ENCODE measurements around the gene PRKCH.

Gene PRKCH

GRCh38 chr14:61322011-61322798, 826 bp downstream of the PRKCH start (continued):
- TF ChIP-seq ZNF18 (tag by site-specific recombination; IDR thresholded peaks at IDR 0.05): no peak
- no peak for TF ChIP-seq BCL11B (tag by site-specific recombination; IDR thresholded peaks at IDR 0.05; ENCODE audit: low read depth)
- no peak for TF ChIP-seq ZBTB10 (tag by site-specific recombination; IDR thresholded peaks at IDR 0.05)
- TF ChIP-seq ZSCAN23 (tag by site-specific recombination; IDR thresholded peaks at IDR 0.05): no peak
- 0 out of 2 replicates have a peak, but pooled peaks have one; percentile 1 for TF ChIP-seq ZBTB20 (tag by site-specific recombination; IDR thresholded peaks at IDR 0.05)
- TF ChIP-seq HOXC10 (CRISPR knock-in tag; IDR thresholded peaks at IDR 0.05): no peak
- TF ChIP-seq ZNF398 (tag by site-specific recombination; IDR thresholded peaks at IDR 0.05): no peak
- peak; percentile 68 for TF ChIP-seq KLF9 (tag by site-specific recombination; IDR thresholded peaks at IDR 0.05; ENCODE audit: low read depth)
- no peak for TF ChIP-seq ZNF266 (tag by site-specific recombination; IDR thresholded peaks at IDR 0.05; ENCODE audit: low read depth)
- peak; percentile 53; the same call in 1 of the 2 replicates for TF ChIP-seq YY1 (tag by site-specific recombination; IDR thresholded peaks at IDR 0.05)

- Histone ChIP-seq H3K4me1 (ENCODE audit: control insufficient read depth, insufficient read depth, low read length) (no peaks in the 10 kb centered on the region), H3K36me3 (ENCODE audit: control insufficient read depth in 2 of 2, insufficient read depth in 1 of 2, low read length in 2 of 2) (no peaks in the 10 kb centered on the region), H3K27ac (ENCODE audit: extremely low read depth, low read depth, low read length) (peak overlapping the region; percentile 56; the same call in 1 of the 2 replicates), H3K4me3 (ENCODE audit: low read depth, low read length) (peak overlapping the region; percentile 54), H3K9me3 (ENCODE audit: control insufficient read depth, insufficient read depth, low read depth, low read length) (no peaks in the 10 kb centered on the region)
- CTCF ChIA-PET: interaction anchor here (0.6 to 0.7 kb wide), 2 partner anchors 413 to 678 kb away, joined by 3 read pairs; no protein-coding TSS in a partner anchor
- POLR2A ChIA-PET: no interaction called here
- no peak for TF ChIP-seq ZNF785 (tag by site-specific recombination; IDR thresholded peaks at IDR 0.05)
- TF ChIP-seq ZBTB10 (tag by site-specific recombination; IDR thresholded peaks at IDR 0.05): no peak
- no peak for TF ChIP-seq HIC1 (tag by site-specific recombination; IDR thresholded peaks at IDR 0.05)
- no peak for TF ChIP-seq ZNF529 (tag by site-specific recombination; IDR thresholded peaks at IDR 0.05; ENCODE audit: insufficient replicate concordance)
- 0 out of 2 replicates have a peak, but pooled peaks have one; percentile 24 for TF ChIP-seq ZNF629 (tag by site-specific recombination; IDR thresholded peaks at IDR 0.05)
- TF ChIP-seq GLI4 (tag by site-specific recombination; IDR thresholded peaks at IDR 0.05): no peak
- TF ChIP-seq ZNF350 (tag by site-specific recombination; IDR thresholded peaks at IDR 0.05): no peak
- TF ChIP-seq ZNF366 (tag by site-specific recombination; conservative IDR thresholded peaks at IDR 0.05): peak; percentile 30; the same call in 1 of the 2 replicates
- TF ChIP-seq ZNF324 (tag by site-specific recombination; IDR thresholded peaks at IDR 0.05): no peak
- no peak for TF ChIP-seq MEIS1 (CRISPR knock-in tag; IDR thresholded peaks at IDR 0.05; ENCODE audit: borderline replicate concordance)
- no peak for TF ChIP-seq ZNF654 (tag by site-specific recombination; IDR thresholded peaks at IDR 0.05; ENCODE audit: low read depth)
- TF ChIP-seq ZNF549 (tag by site-specific recombination; IDR thresholded peaks at IDR 0.05): no peak
- TF ChIP-seq ZNF561 (tag by site-specific recombination; IDR thresholded peaks at IDR 0.05; ENCODE audit: borderline replicate concordance): peak; percentile 16; the same call in 1 of the 2 replicates
Measured at GRCh38 chr14:61322799-61323290, 1.5 kb downstream of the PRKCH start.
